Measurements from ENCODE around the gene ADAMTS15.

Gene ADAMTS15

DNA sequence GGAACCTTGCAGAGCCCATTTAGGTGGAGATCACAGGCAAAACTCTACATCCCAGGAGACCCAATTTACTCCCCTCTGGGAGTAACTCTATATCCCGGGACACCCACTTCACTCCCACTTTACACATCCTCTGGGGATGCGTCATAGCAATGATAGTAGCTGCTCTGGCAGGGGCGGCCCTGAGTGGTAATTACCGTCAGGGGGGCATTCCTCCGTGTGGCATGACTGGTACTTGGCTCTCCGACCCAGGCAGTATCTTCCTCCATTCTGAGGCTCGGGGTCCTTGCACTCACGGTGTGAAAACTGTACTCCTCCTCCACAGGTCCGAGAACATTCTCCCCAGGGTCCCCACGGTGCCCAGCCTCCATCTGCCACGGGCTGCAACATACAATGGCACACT lies 37.2 kb upstream of the ADAMTS15 start:
- no peaks in the 10 kb centered on the region for H3K9me3 Mint-ChIP-seq
- no peak for DNase-seq
- ATAC-seq (replicated peaks), result no peak
- peaks cover 0 to 5% of the 10 kb centered on the region in 2 donors for H3K4me1 Mint-ChIP-seq
- H3K4me3 Mint-ChIP-seq, result no peak overlapping the region
- no peaks in the 10 kb centered on the region for H3K36me3 Mint-ChIP-seq
- H3K27ac Mint-ChIP-seq, result no peak overlapping the region
- peaks cover 41 to 42% of the 10 kb centered on the region in 2 donors for H3K27me3 Mint-ChIP-seq

DNA sequence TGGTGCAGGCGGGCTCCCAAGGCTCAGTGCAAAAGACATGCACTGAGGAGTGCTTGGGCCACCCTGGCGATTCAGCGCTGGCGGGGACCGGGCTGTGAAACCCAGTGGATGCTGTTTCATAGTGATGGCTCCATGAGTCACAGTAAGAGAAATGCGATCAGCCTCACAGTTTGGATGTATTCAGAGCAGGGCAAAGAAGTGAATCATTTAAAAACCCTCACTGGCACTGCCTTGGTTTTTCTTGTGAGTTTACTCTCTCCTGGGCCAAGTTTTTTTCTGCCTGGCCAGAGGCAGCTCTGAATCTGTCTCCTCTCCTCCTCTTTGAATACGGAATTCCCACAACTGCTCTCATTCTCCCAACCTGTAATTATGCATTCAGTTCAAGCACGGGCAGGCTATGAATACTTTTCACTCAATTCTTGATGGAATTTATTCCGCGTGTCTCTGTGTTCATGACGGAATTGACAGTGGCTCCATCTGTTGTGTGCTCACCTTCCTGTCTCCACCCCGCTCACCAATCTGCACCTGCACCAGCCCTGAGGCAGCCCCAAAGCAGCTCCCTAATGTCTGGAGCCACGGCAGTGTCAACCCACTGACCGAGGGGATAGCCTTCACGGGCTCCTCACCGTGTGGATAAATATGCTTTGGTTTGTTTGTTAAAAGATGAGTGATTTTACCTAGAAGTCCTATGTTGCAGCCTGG lies 34.9 kb upstream of the ADAMTS15 start:
- Mint-ChIP-seq H3K4me3 (no peak overlapping the region), H3K27ac (no peak overlapping the region), H3K36me3 (no peaks in the 10 kb centered on the region), H3K4me1 (peaks cover 0 to 5% of the 10 kb centered on the region in 2 donors), H3K27me3 (peaks cover 40 to 47% of the 10 kb centered on the region in 2 donors), H3K9me3 (no peaks in the 10 kb centered on the region)
- DNase-seq, result no peak
- no peak for ATAC-seq (replicated peaks)

GRCh38 chr11:130414107-130415080 lies 34.1 kb upstream of the ADAMTS15 start:
- Mint-ChIP-seq H3K4me3 (no peak overlapping the region), H3K27me3 (peaks cover 40 to 41% of the 10 kb centered on the region in 2 donors), H3K9me3 (no peaks in the 10 kb centered on the region), H3K4me1 (peaks cover 0 to 5% of the 10 kb centered on the region in 2 donors), H3K36me3 (no peaks in the 10 kb centered on the region), H3K27ac (no peak overlapping the region)
- DNase-seq (no peak), ATAC-seq (replicated peaks) (no peak)

- Mint-ChIP-seq H3K27me3 (peaks cover 36 to 38% of the 10 kb centered on the region in 2 donors), H3K4me3 (no peak overlapping the region), H3K27ac (no peak overlapping the region), H3K36me3 (no peaks in the 10 kb centered on the region), H3K9me3 (no peaks in the 10 kb centered on the region), H3K4me1 (peaks cover 0 to 5% of the 10 kb centered on the region in 2 donors)
- DNase-seq (no peak), ATAC-seq (replicated peaks) (no peak)
These were observed 32.5 kb upstream of the ADAMTS15 start for GRCh38 chr11:130415731-130416529.

DNA sequence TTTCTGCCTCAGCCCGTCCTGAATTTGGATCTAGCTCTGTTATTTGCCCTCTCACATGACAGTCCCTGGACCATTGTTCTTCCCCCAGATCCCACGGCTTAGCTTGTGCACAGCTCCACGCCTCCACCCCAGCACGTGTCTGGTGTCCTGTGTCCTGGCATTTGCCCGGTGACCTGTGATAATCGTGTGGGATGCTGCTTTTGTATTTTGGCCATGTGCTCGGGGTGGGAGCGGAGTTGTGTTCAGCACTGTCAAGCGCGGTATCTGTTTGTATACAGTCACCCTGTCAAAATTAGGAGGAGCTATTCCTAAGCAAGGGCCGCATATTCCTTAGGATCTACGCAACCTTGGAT lies 31.9 kb upstream of the ADAMTS15 start:
- Mint-ChIP-seq H3K4me1 (peaks cover 0 to 5% of the 10 kb centered on the region in 2 donors), H3K36me3 (no peaks in the 10 kb centered on the region), H3K27ac (no peak overlapping the region), H3K9me3 (no peaks in the 10 kb centered on the region), H3K27me3 (peaks cover 32 to 37% of the 10 kb centered on the region in 2 donors), H3K4me3 (no peak overlapping the region)
- no peak for DNase-seq
- no peak for ATAC-seq (replicated peaks)

- no peaks in the 10 kb centered on the region for H3K36me3 Mint-ChIP-seq
- peaks cover 0 to 5% of the 10 kb centered on the region in 2 donors for H3K4me1 Mint-ChIP-seq
- no peak for ATAC-seq (replicated peaks)
- H3K27ac Mint-ChIP-seq, result no peak overlapping the region
- no peak for DNase-seq
- H3K4me3 Mint-ChIP-seq, result no peak overlapping the region
- H3K27me3 Mint-ChIP-seq, result peaks cover 30 to 37% of the 10 kb centered on the region in 2 donors
- no peaks in the 10 kb centered on the region for H3K9me3 Mint-ChIP-seq
These were observed 31.5 kb upstream of the ADAMTS15 start for GRCh38 chr11:130416906-130417305.

DNA sequence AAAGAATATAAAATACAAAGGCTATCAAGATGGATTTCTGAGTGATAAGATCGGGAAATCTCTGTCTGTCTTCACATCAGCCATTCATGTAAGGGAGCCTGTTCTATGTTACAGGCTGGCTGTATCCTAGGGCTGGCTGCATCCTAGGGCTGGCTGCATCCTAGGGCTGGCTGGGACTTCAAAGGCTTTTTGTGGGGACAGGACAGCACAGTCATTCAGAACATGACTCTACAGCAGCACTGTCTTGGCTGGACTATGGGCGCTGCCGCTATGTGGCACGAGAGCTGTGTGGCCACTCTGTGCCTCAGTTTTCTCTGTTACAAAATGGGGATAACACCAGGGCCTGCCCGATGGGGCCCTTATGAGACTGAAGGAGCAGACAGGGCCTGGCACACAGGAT lies 30.2 kb upstream of the ADAMTS15 start:
- peaks cover 37 to 40% of the 10 kb centered on the region in 2 donors for H3K27me3 Mint-ChIP-seq
- ATAC-seq (replicated peaks) (no peak), DNase-seq (no peak)
- H3K27ac Mint-ChIP-seq, result no peak overlapping the region
- no peaks in the 10 kb centered on the region for H3K36me3 Mint-ChIP-seq
- no peaks in the 10 kb centered on the region for H3K9me3 Mint-ChIP-seq
- peaks cover 0 to 5% of the 10 kb centered on the region in 2 donors for H3K4me1 Mint-ChIP-seq
- no peak overlapping the region for H3K4me3 Mint-ChIP-seq

DNA sequence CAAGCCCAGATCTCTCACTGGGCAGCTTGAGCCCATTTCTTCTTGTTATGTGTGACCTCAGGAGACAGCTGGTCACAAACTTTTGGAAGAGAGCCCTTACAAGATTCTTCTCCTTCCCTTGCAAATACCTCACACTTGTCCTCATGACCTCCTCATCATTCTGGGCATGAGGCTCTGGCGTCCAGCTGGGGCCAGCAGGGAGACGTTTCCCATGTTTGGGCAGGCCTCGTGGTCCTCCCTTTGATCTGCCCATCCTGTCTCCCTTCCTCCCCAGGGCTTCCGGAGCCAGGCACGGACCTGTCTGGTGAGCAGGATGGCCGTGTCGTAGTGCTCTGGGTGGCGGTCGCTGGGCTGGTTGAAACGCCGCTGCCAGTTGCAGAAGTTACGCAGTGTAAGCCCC lies 29.7 kb upstream of the ADAMTS15 start:
- Mint-ChIP-seq H3K27ac (no peak overlapping the region), H3K27me3 (peaks cover 34 to 43% of the 10 kb centered on the region in 2 donors)
- ATAC-seq (replicated peaks), result no peak

GRCh38 chr11:130420478-130421198 lies 27.8 kb upstream of the ADAMTS15 start:
- Mint-ChIP-seq H3K27ac (no peak overlapping the region), H3K9me3 (no peaks in the 10 kb centered on the region), H3K4me1 (no peaks in the 10 kb centered on the region), H3K36me3 (no peaks in the 10 kb centered on the region), H3K27me3 (peaks cover 44 to 52% of the 10 kb centered on the region in 2 donors), H3K4me3 (no peak overlapping the region)
- ATAC-seq (replicated peaks) (no peak), DNase-seq (no peak)

More for the DNA sequence above, 29.7 kb upstream of the ADAMTS15 start:
- Mint-ChIP-seq H3K4me1 (peaks cover 0 to 5% of the 10 kb centered on the region in 2 donors), H3K9me3 (no peaks in the 10 kb centered on the region), H3K36me3 (no peaks in the 10 kb centered on the region), H3K4me3 (no peak overlapping the region)
- DNase-seq, result no peak

- ATAC-seq (replicated peaks) (no peak), DNase-seq (no peak)
- Mint-ChIP-seq H3K4me1 (no peaks in the 10 kb centered on the region), H3K4me3 (no peak overlapping the region), H3K36me3 (no peaks in the 10 kb centered on the region), H3K27me3 (peaks cover 46 to 52% of the 10 kb centered on the region in 2 donors), H3K27ac (no peak overlapping the region), H3K9me3 (no peaks in the 10 kb centered on the region)
These were observed 27.3 kb upstream of the ADAMTS15 start for GRCh38 chr11:130421199-130421585.

GRCh38 chr11:130421697-130422096 lies 26.7 kb upstream of the ADAMTS15 start:
- Mint-ChIP-seq H3K27me3 (peaks cover 51 to 52% of the 10 kb centered on the region in 2 donors), H3K4me3 (no peak overlapping the region), H3K4me1 (no peaks in the 10 kb centered on the region), H3K9me3 (no peaks in the 10 kb centered on the region), H3K36me3 (no peaks in the 10 kb centered on the region), H3K27ac (no peak overlapping the region)
- ATAC-seq (replicated peaks) (no peak), DNase-seq (no peak)

DNA sequence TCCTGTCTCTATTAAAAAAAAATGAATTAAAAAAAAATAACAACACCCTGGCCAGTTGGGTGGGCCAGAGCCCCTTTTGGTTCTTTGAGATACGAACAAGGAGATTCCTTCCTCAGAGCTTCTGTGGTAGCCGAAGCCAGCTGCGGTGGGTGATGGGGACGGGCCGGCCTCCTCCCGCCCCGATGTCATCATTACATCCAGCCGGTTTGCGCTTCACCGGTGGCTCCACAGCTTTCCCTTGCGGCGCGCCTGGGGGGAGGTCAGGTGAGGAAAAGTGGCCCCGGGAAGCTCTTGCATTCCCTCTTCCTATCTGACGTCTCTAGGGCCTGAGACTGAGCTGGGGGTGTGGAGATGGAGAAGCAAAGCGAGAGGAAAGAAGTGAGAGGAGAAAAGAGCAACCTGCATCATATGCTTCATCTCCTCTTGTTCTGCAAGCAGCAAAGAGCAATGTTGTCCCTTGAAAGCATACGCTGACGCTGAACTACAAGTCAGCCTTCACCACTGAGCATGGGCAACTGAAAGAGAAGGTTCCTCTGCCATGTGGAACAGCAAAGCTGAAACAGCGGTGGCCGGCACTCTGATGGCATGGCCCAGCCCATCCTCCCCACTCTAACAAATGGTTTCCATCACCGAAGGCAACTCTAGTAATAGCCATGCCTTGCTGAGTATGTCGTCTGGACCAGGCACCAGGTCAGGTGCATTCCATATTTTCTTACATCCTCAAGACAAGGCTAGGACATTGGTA lies 26.0 kb upstream of the ADAMTS15 start:
- Mint-ChIP-seq H3K4me1 (peaks cover 5 to 7% of the 10 kb centered on the region in 2 donors), H3K36me3 (no peaks in the 10 kb centered on the region), H3K27me3 (peaks cover 58 to 59% of the 10 kb centered on the region in 2 donors), H3K4me3 (no peak overlapping the region), H3K27ac (no peak overlapping the region), H3K9me3 (no peaks in the 10 kb centered on the region)
- DNase-seq, result no peak
- no peak for ATAC-seq (replicated peaks)

- peaks cover 59 to 65% of the 10 kb centered on the region in 2 donors for H3K27me3 Mint-ChIP-seq
- no peak for DNase-seq
- no peaks in the 10 kb centered on the region for H3K36me3 Mint-ChIP-seq
- H3K4me3 Mint-ChIP-seq, result no peak overlapping the region
- H3K27ac Mint-ChIP-seq, result no peak overlapping the region
- ATAC-seq (replicated peaks), result no peak
- H3K9me3 Mint-ChIP-seq, result no peaks in the 10 kb centered on the region
- peaks cover 7 to 11% of the 10 kb centered on the region in 2 donors for H3K4me1 Mint-ChIP-seq
These were observed 24.8 kb upstream of the ADAMTS15 start for GRCh38 chr11:130423541-130424142.

Data from stimulated activated naive B cell treated with anti-CD40 and anti-IgM and Interleukin-4, amounts not matched to agents 10 μg/mL and 1 μg/mL and 100 μg/mL, for 72 hours (primary cell).